Ishikawa (cell line): ENCODE data around the gene ERGIC1.

ENCODE experiments used
- CEBPB ChIP-seq: IDR thresholded peaks from 2 replicates; pipeline ENCODE4 v1.6.1; 2012
- CREB1 ChIP-seq: IDR thresholded peaks from 2 replicates; pipeline ENCODE4 v1.6.1; 2012; ENCODE audit warnings: low read depth
- EGR1 ChIP-seq: IDR thresholded peaks from 2 replicates; pipeline ENCODE4 v1.6.1; 2012
- EP300 ChIP-seq: IDR thresholded peaks from 2 replicates; pipeline ENCODE4 v1.6.1; 2012; ENCODE audit warnings: borderline replicate concordance
- FOXM1 ChIP-seq: IDR thresholded peaks from 2 replicates; pipeline ENCODE4 v1.6.1; 2012; ENCODE audit warnings: low read depth, borderline replicate concordance
- NFIC ChIP-seq: IDR thresholded peaks from 2 replicates; pipeline ENCODE4 v1.6.1; 2012
- RAD21 ChIP-seq: IDR thresholded peaks from 2 replicates; pipeline ENCODE4 v1.6.1; 2012; ENCODE audit warnings: low read depth
- TAF1 ChIP-seq: IDR thresholded peaks from 2 replicates; pipeline ENCODE4 v1.6.1; 2012; ENCODE audit warnings: low read depth, mild to moderate bottlenecking
- TCF12 ChIP-seq: IDR thresholded peaks from 2 replicates; pipeline ENCODE4 v1.6.1; 2012; ENCODE audit warnings: low read depth
- TEAD4 ChIP-seq: IDR thresholded peaks from 2 replicates; pipeline ENCODE4 v1.6.1; 2012
- YY1 ChIP-seq: IDR thresholded peaks from 2 replicates; pipeline ENCODE4 v1.6.1; 2012; ENCODE audit warnings: low read depth
- ZBTB7A ChIP-seq: IDR thresholded peaks from 2 replicates; pipeline ENCODE4 v1.6.1; 2012; ENCODE audit warnings: low read depth
- TF ChIP-seq, protein P1 (sequence below): IDR thresholded peaks from 2 replicates; pipeline ENCODE4 v1.6.1; 2012
- TF ChIP-seq, protein P2 (sequence below): IDR thresholded peaks from 2 replicates; pipeline ENCODE4 v1.6.1; 2012
- TF ChIP-seq, protein P3 (sequence below): IDR thresholded peaks from 2 replicates; pipeline ENCODE4 v1.6.1; 2012; ENCODE audit warnings: low read depth, mild to moderate bottlenecking

Gene ERGIC1

DNA sequence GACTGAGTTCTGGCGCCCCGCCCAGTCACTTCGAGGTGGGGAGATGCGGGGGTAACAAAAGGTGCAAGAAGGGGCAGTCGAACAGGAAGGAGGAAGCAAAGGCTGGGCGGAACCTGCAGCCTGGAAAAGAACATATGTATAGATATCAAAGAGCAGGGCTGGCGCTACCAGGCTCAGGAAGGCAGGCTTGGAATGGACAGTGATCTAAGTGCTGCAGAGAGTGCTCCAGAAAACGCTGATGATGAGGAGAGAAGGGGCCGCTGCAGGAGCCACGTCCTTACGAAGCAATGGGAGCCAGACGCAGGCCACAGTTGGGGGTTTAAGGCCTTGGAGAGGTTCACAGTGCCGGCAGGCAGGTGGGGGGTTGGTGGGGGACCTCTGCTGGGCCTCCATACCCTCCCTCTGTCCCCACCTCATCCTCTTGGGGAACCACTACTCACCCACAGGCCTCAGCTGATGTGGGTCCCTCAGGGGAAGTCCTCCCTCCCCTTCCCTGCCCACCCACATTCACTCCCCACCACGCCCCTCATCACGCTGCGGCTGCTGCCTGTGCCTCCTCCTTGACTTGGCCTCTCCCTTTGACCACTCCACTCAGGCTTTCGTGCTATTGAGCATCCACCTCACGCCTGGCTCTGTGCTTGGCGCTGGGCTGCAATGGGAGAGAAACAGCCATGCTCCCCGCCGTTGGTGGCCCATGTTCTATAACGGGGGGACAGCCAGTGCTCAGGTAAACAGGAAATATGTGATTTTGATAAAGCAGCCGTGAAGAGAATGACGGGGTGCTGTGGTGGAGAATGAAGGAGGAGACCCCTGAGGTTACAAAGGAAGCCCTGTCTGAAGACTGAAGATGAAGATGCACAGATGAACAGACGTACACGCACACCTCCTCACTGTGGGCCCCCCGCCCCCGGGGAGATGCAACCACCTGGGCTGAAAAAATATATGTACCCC lies 84.6 kb downstream of the ERGIC1 start:
- TF ChIP-seq TAF1 (no peak), CREB1 (no peak), FOXM1 (no peak), EP300 (no peak), ZBTB7A (no peak), NFIC (no peak), TEAD4 (no peak), TCF12 (no peak), CEBPB (no peak), RAD21 (no peak), YY1 (no peak), EGR1 (no peak)
- TF ChIP-seq, protein P1, sequence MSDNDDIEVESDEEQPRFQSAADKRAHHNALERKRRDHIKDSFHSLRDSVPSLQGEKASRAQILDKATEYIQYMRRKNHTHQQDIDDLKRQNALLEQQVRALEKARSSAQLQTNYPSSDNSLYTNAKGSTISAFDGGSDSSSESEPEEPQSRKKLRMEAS = no peak
- TF ChIP-seq, protein P2, sequence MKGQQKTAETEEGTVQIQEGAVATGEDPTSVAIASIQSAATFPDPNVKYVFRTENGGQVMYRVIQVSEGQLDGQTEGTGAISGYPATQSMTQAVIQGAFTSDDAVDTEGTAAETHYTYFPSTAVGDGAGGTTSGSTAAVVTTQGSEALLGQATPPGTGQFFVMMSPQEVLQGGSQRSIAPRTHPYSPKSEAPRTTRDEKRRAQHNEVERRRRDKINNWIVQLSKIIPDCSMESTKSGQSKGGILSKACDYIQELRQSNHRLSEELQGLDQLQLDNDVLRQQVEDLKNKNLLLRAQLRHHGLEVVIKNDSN = no peak
- TF ChIP-seq, protein P3, sequence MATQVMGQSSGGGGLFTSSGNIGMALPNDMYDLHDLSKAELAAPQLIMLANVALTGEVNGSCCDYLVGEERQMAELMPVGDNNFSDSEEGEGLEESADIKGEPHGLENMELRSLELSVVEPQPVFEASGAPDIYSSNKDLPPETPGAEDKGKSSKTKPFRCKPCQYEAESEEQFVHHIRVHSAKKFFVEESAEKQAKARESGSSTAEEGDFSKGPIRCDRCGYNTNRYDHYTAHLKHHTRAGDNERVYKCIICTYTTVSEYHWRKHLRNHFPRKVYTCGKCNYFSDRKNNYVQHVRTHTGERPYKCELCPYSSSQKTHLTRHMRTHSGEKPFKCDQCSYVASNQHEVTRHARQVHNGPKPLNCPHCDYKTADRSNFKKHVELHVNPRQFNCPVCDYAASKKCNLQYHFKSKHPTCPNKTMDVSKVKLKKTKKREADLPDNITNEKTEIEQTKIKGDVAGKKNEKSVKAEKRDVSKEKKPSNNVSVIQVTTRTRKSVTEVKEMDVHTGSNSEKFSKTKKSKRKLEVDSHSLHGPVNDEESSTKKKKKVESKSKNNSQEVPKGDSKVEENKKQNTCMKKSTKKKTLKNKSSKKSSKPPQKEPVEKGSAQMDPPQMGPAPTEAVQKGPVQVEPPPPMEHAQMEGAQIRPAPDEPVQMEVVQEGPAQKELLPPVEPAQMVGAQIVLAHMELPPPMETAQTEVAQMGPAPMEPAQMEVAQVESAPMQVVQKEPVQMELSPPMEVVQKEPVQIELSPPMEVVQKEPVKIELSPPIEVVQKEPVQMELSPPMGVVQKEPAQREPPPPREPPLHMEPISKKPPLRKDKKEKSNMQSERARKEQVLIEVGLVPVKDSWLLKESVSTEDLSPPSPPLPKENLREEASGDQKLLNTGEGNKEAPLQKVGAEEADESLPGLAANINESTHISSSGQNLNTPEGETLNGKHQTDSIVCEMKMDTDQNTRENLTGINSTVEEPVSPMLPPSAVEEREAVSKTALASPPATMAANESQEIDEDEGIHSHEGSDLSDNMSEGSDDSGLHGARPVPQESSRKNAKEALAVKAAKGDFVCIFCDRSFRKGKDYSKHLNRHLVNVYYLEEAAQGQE = no peak

DNA sequence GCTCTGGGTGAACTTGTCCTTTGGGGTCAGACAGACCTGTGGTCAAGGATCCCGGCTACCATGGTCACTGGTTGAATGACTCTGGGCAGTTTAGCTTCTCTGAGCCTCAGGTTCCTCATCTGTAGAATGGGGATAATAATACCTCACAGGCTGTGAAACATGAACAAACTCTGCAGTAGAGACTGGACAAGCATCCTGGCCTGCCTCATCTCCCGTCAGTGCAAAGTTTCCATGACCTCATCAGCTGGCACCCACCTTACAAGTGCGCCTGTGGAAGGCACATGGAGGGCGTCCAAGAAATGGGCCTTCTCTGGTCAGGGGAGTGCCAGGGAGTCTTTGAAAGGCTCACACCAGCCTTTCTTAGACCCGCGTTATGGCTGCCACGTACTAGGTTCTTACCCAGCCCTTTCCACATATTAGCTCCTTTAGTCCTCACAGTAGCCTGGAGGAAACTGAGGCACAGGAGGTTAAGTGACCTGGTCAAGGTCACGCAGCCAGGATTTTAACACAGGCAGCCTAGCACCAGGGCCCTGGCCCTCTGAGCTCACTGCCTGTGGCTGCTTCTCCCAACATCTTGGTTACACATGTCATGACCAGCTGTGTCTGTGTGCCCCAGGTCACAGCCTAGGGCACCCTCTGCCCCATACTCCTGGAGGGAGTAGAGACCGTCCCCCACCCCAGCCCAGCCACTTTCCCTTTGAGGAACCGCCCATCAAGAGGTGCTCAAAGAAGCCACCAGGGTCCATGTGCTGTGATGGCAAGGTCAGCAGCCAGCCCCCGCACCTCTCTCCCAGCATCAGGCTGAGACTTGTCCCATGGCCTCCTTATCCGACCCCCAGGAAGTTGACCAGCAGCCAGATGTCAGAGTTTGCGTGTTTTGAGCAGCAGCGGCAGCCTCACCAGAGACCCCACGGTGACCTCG lies 85.7 kb downstream of the ERGIC1 start:
- TF ChIP-seq, protein P2 = no peak
- no peak for TF ChIP-seq TAF1
- no peak for TF ChIP-seq EP300
- TF ChIP-seq CEBPB = no peak
- no peak for TF ChIP-seq EGR1
- TF ChIP-seq, protein P3 = no peak
- TF ChIP-seq CREB1 = no peak
- no peak for TF ChIP-seq YY1
- TF ChIP-seq NFIC = no peak
- no peak for TF ChIP-seq RAD21

DNA sequence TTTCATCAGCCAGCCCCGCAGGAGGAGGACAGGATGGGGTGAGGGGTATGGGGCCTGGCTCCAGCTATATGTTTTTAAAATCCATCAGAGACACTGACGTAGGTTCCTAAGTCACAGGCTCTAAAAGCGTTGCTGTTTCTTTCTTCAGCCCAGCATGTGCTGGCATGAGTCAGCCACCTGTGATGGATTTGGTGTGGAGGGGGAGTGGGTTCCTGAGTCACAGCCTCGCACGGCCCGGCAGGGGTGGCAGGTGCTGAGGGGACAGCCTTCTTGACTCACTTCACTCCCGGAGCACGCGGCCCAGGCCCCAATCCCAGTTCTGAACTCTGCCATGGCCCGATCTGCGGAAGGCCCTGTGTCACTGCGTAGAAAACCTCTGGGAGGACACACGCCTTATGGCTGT lies 86.4 kb downstream of the ERGIC1 start:
- no peak for TF ChIP-seq RAD21
- no peak for TF ChIP-seq CREB1
- TF ChIP-seq EP300 = peak; percentile 73; the same call in 1 of the 2 replicates
- TF ChIP-seq, protein P1 = peak; percentile 38
- no peak for TF ChIP-seq TAF1
- no peak for TF ChIP-seq YY1
- TF ChIP-seq NFIC = no peak
- TF ChIP-seq EGR1 = no peak
- TF ChIP-seq FOXM1 = 0 out of 2 replicates have a peak, but pooled peaks have one; percentile 32
- TF ChIP-seq, protein P2 = no peak
- no peak for TF ChIP-seq ZBTB7A
- TF ChIP-seq TCF12 = peak; percentile 67
- TF ChIP-seq, protein P3 = no peak
- TF ChIP-seq TEAD4 = no peak
- TF ChIP-seq CEBPB = no peak
